ENCODE data around the gene F10.
"Not testable (repeated sequence)": the region's sequence is repeated elsewhere in the genome, so short reads cannot be mapped to it uniquely, and the experiment has no call there.

F10 gene

DNA sequence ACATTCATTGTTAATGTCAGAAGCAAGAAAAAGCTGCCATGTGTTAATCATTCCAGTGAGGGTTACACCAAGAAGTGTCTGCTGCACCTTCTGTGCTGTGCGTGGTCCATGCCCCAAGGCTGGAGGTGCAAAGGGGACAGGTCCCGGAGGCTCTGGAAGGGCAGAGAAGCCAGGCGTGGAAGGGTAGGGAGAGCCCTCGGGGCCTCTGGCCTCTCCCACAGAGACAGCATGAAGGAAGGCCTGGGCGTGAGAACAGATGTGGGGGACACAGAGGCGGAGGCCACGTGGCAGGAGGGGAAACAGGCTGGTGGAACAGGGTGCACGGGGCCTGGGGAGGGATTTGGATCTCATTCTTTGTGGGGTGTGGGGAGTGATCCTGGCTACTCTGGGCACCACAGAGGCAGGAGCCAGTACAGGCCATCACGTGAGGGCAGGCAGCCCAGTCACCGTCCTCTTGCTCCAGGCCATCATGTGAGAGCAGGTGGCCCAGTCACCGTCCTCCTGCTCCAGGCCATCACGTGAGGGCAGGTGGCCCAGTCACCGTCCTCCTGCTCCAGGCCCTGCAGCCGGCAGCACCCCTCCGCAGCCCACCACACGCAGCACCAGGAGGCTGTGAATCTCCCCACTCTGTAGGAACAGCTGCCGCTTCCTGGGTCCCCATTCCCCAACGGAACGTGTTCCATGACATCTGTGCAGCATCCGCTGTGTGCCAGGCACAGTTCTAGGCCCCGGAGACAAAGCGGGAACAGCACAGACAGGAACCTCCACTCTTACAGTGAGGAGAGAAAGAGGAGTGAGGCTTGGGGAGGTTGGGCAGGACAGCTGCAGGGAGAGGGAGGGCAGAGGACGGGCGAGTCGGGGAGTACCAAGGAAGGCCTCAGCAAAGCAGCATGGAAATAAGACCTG is 27.2 kb upstream of the F10 start:
- TF ChIP-seq, protein P1, sequence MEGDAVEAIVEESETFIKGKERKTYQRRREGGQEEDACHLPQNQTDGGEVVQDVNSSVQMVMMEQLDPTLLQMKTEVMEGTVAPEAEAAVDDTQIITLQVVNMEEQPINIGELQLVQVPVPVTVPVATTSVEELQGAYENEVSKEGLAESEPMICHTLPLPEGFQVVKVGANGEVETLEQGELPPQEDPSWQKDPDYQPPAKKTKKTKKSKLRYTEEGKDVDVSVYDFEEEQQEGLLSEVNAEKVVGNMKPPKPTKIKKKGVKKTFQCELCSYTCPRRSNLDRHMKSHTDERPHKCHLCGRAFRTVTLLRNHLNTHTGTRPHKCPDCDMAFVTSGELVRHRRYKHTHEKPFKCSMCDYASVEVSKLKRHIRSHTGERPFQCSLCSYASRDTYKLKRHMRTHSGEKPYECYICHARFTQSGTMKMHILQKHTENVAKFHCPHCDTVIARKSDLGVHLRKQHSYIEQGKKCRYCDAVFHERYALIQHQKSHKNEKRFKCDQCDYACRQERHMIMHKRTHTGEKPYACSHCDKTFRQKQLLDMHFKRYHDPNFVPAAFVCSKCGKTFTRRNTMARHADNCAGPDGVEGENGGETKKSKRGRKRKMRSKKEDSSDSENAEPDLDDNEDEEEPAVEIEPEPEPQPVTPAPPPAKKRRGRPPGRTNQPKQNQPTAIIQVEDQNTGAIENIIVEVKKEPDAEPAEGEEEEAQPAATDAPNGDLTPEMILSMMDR (IDR thresholded peaks at IDR 0.05; ENCODE audit: low read depth, low read length, missing control alignments): no peak
- no peak for DNase-seq (ENCODE audit: extremely low read depth, low read depth)
- no peak overlapping the region for H3K4me3 ChIP-seq (replicated peaks; ENCODE audit: low read depth, low read length)

DNA sequence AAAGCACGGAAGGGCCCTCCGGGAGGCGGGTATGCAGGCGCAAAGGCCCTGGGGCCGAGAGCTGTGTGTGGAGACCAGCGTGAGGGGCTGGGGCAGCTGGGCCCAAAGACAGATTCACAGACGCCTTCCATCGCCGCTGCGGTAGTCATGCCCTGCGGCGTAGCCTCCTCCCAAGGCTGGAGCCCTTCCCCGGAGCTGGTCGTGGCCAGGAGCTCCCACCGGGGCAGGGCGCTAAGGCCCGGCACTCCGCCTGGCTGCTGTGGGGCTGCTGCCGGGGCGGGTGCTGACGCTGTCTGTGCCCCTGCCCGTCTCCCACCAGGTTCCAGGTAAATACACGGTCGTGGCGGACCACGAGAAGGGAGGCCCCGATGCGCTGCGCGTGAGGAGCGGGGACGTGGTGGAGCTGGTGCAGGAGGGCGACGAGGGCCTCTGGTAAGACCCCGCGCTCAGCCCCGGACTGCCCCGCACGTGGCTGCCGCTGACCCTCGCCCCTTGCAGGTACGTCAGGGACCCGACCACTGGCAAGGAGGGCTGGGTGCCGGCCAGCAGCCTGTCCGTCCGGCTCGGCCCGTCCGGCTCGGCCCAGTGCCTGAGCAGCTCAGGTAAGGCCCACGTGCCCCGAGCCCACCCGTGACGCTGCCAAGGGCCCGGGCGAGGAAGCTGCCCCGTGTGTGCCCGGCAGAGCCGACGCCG is 26.4 kb upstream of the F10 start:
- no peak overlapping the region for H3K4me3 ChIP-seq (replicated peaks; ENCODE audit: low read depth, low read length)
- TF ChIP-seq, protein P1 (IDR thresholded peaks at IDR 0.05; ENCODE audit: low read depth, low read length, missing control alignments): no peak
- DNase-seq (ENCODE audit: extremely low read depth, low read depth): no peak

DNA sequence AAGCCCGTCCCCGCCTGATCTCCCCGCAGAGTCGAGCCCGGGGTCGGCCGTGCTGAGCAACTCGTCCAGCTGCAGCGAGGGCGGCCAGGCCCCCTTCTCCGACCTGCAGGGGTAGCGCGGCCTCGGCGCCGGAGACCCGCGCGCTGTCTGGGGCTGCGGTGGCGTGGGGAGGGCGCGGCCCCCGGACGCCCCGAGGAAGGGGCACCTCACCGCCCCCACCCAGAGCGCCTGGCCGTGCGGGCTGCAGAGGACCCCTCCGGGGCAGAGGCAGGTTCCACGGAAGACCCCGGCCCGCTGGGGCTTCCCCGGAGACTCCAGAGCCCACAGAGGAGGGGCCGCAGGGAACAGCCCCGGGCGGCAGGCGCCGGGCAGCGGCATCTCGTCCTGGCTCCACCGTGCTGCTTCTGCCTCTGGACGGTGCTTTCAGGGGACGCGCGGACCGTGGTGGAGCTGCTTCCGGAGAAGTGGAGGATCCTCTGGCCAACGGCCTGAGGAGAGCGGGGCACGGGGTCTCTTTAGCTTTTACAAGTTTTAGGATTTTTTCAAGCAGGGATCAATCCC is 25.8 kb upstream of the F10 start:
- no peak for DNase-seq (ENCODE audit: extremely low read depth, low read depth)
- TF ChIP-seq, protein P1 (IDR thresholded peaks at IDR 0.05; ENCODE audit: low read depth, low read length, missing control alignments): no peak
- H3K4me3 ChIP-seq (replicated peaks; ENCODE audit: low read depth, low read length): no peak overlapping the region

DNA sequence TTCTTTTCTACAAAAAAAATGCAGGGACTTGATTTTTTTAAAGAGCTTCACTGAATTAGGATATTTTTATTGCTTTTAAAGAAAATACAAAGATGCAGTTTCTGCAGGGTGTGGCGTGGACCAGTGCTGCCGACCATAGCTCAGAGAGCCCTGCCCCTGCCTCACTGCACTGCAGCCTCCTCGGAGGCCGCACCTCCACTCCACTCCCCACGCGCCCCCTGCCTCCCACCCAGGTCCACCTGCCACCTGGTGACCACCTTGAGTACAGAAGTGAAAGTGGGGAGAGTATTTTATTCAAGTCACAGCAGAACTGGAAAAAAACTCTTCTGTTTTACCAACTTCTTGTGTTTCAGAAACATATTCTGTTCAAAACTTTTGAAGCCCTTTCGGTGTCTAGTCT is 24.9 kb upstream of the F10 start:
- TF ChIP-seq, protein P1 (IDR thresholded peaks at IDR 0.05; ENCODE audit: low read depth, low read length, missing control alignments): no peak
- no peak for DNase-seq (ENCODE audit: extremely low read depth, low read depth)
- no peak overlapping the region for H3K4me3 ChIP-seq (replicated peaks; ENCODE audit: low read depth, low read length)

DNA sequence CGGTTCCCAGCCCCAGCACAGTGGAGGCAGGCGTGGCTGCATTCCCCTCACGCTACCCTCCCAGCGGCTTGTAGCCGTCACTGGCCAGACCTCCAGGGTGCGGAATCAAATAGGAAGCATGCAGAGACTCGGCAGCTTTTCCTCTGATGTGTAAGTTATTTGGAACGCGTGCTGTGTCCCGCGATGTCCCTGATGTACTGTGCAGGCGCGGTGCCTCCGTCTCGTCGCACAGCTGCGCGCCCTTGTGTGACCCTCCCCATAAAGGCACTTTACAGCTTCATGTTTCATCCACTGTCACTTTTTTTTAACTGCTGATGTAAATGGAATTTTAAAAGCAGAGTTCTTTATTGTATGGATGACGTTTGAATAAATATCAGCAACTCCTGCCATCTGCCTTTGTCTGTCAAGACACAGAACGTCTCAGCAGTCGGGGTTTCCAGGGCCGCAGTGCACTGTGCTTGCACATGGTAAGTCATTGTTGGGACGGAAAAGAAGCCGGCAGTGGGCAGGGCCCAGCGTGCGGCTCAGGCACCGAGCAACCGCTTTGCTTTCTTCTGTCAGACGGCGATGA is 24.4 kb upstream of the F10 start:
- DNase-seq (ENCODE audit: extremely low read depth, low read depth): peak; percentile 3
- TF ChIP-seq, protein P1 (IDR thresholded peaks at IDR 0.05; ENCODE audit: low read depth, low read length, missing control alignments): no peak
- H3K4me3 ChIP-seq (replicated peaks; ENCODE audit: low read depth, low read length): no peak overlapping the region

DNA sequence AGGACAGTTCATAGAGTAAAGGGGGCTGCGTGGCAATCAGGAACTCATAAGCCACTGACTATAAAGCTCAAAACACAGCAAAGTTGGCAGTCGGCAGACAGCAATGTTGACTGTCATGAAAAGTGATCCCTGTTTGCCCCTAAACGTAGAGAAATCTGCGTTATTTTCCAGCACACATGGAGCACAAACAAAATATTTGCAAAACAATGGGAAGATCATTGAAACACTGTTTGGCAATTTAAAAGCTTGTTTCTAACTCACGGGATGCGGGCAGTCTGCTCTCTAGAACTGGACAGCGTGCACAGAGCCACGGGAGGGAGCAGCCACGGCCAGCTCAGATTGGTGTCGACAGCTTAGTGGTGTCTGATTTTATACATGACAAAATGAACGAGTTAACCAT is 23.5 kb upstream of the F10 start:
- TF ChIP-seq, protein P1 (IDR thresholded peaks at IDR 0.05; ENCODE audit: low read depth, low read length, missing control alignments): no peak
- no peak overlapping the region for H3K4me3 ChIP-seq (replicated peaks; ENCODE audit: low read depth, low read length)
- DNase-seq (ENCODE audit: extremely low read depth, low read depth): no peak

DNA sequence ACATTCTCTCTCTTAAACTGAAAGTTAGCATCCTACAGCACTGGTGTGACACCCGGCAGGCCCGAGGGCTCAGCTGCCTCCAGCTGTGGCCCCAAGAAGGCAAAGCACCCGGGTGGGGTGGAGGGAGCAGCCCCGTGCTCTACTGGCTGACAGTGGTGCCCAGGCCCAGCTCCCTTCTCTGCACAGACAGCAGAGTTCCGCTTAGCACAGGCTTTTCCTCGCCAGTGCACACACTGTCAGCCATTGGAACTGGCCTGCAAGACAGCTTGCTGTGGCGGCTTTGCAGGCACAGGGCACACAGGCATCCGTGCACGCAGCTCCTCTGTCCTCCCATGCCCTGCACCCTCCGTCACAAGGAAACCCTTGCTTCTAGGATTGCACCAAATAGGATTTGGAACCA is 20.3 kb upstream of the F10 start:
- not testable (repeated sequence) for H3K4me3 ChIP-seq (replicated peaks; ENCODE audit: low read depth, low read length); DNase-seq (ENCODE audit: extremely low read depth, low read depth)

Measured in HFF-Myc (cell line).